WI38 (cell line): ENCODE measurements around the gene MRPL51.

Experiments used
- H3K4me3 ChIP-seq: 2 replicates; pipeline ENCODE4 v1.5.1; 2011; ENCODE audit warnings: low read depth, mild to moderate bottlenecking, control low read depth, low read length
- TF ChIP-seq, protein P1 (sequence below): IDR thresholded peaks from 2 replicates; pipeline ENCODE4 v1.5.1; 2012; ENCODE audit warnings: low read depth, mild to moderate bottlenecking, control low read depth, low read length

Gene MRPL51

DNA sequence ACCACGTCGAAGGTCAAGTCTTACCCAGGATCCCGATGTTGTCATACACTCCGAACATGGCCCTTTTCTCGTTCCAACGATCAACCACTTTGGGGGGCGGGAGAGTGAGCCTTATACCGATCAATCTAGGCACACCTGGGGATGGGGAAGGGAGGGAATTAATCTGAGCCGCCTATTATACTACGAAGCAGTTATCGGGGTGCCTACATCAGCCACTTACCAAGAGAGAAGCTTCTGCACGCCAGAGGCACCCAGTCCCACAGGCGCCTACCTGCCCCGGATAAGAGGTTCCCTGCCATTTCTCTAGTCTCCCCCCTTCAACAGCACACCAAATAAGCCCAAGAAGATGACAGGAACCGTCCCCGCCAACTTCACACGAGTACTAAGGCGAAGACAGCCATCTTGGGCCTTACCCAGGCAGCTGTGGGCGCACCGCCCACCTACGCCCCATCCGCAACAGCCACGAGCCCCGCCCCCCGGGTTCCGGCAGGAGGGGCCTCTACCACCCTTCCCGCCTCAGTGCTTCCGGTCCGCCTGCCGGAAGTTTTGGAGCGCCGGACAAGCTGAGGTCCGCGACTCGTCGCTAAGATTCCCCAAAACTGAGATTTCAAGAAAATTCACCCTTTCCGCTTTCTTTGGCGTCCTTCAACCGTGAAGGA, at the start of gene MRPL51:
Gene MRPL51 (minus strand): TSS at position 425 of the 659 bp plus-strand sequence. CDS start 126 bp downstream, at position 299.
- TF ChIP-seq, protein P1, sequence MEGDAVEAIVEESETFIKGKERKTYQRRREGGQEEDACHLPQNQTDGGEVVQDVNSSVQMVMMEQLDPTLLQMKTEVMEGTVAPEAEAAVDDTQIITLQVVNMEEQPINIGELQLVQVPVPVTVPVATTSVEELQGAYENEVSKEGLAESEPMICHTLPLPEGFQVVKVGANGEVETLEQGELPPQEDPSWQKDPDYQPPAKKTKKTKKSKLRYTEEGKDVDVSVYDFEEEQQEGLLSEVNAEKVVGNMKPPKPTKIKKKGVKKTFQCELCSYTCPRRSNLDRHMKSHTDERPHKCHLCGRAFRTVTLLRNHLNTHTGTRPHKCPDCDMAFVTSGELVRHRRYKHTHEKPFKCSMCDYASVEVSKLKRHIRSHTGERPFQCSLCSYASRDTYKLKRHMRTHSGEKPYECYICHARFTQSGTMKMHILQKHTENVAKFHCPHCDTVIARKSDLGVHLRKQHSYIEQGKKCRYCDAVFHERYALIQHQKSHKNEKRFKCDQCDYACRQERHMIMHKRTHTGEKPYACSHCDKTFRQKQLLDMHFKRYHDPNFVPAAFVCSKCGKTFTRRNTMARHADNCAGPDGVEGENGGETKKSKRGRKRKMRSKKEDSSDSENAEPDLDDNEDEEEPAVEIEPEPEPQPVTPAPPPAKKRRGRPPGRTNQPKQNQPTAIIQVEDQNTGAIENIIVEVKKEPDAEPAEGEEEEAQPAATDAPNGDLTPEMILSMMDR: no peak
- H3K4me3 ChIP-seq: peak within 1 kb of the TSS; percentile 98

DNA sequence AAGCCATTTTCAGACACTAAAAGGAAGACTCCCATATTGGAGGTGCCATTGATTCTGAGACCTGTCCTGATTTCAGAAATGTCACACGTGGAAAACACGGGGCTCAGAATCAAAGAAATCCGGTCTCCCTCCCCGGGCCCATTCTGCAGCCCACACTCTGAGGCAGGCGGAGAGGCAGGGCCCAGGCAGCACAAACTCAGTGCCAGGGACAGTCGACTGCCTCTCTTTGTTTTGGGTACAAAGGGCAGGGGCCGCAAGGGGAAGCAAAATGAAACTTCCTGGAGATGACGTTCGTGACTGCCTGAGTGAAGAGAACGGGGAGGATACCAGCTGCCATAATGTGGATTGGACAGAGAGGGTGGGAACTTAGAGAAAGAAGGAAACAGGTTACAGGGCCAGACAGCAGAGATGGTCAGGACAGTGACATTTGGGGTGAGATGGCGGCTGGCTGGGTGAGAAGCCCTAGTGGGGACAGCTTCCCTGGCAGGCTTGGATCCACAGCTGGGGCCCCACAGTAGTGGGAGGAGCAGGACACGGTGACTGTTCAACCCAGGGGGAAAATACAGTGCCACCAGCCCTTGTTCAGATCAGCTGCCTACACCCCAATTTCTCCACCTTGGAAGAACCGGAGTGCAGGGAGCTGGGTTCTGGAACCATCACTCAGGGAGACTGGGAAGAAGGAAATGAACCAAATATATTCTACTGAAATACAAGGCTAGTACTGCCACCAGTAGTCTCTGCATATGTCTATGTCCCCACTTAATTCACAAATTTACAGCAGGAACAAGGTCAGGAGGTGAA, 49.3 kb upstream of the MRPL51 start:
- TF ChIP-seq, protein P1: no peak

DNA sequence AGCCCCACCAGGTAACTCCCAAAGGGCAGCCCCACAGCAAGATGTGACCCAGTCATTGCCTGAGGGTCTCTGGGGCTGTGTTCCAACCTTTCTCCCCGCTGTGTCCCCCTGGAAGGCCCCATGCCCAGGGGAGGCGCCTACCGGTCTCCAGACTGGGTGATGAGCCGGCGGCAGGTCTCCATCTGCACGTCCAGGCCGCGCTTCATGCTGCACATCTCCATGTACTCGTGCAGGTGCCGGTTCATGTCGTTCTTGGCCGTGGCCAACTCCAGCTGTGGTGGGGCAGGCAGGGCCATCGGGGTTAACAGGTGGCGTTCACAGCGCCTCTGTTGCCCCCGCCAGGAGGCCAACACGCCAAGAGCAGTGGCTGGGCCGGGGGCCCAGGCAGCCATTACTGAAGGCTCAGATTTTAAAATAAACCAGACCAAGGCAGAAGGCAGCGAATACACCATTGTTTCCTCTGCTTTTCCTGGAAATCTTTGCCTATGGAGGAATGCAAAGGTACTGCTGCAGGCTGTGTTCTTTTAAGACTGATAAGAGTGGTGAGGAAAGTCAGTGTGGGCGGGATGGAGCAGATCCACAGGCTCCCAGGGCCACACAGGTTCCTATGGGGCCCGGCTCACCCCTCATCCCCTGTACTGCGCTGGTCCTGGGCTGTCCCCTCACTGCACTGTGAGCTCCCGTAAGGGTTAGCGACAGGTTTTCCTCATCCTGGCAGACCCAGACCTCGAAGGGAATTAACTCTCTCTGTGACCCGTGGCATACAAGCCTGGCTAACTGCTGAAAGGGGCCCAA, 48.5 kb upstream of the MRPL51 start:
- H3K4me3 ChIP-seq: no peak overlapping the region
- TF ChIP-seq, protein P1: no peak

More for the DNA sequence above, 49.3 kb upstream of the MRPL51 start:
- H3K4me3 ChIP-seq: no peak overlapping the region

DNA sequence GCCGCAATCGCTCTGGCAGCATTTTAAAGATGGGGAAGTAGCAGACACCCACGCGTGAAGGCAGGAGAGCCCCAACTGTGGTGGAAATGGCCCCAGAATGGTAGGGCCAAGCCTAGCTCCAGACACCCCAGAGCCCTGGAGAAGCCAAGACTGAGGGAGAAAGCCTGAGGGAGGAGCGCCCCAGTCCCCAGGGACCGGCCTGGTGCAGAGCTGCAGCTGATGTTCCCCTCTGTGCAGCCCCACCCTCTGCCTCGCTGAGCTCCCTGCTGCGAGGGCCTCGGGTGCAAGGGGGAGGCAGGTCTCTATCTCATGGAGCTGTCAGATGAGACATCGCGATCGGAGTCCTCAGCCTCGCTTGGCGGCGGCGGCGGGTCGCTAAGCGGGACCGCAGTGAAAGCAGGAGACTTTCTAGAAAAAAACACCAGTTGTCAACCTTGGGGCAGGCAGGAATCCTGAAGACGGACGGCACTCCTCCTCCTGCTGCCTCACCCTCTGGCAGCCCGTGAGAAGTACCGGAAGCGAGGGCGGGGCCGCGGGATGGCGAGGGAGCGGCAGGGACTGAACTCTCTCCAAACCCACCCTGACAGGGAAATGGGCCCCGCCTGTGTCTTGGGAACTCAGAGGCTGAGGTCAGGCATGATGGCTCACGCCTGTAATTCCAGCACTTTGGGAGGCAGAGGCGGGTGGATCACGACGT, 47.3 kb upstream of the MRPL51 start:
- H3K4me3 ChIP-seq: no peak overlapping the region

DNA sequence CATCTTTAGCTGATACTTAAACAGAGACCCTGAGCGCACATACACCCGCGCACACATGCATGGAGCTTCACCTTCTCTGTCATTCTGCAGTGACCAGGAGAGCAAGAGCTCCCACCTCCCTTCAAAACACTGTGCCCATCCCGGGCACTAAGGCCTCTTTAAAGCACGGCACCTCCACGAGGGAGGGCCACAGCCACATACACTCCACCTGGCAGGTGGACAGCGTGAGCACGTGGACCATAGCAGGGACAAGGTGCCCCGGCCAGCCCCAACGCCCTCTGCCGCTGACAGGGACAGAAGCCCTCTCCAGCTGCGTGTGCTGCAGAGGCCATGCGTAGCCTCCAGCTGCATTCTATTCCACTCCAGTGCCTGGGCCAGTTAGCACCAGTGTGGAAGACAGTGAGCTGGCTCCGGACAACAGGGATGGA, 46.7 kb upstream of the MRPL51 start:
- H3K4me3 ChIP-seq: no peak overlapping the region
- TF ChIP-seq, protein P1: no peak

More for the DNA sequence above, 47.3 kb upstream of the MRPL51 start:
- TF ChIP-seq, protein P1: no peak

DNA sequence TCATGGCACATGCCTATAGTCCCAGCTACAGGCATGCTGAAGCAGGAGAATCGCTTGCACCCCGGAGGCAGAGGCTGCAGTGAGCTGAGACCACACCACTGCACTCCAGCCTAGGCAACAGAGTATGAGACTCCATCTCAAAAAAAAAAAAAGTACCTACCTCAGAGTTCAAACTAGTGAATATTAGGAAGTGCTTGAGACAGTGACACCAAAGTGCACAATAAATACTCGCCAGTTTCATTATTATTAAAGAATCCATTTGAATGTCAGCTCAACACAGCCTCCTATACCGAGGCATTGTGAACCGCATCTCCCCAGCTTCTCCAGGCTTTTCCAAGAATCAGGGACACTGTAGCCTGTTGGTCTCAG, 46.2 kb upstream of the MRPL51 start:
- TF ChIP-seq, protein P1: no peak
- no peak overlapping the region for H3K4me3 ChIP-seq
